ENCODE measurements around the gene PNPO.
"Not testable (repeated sequence)": the region's sequence is repeated elsewhere in the genome, so short reads cannot be mapped to it uniquely, and the experiment has no call there.

Gene PNPO

DNA sequence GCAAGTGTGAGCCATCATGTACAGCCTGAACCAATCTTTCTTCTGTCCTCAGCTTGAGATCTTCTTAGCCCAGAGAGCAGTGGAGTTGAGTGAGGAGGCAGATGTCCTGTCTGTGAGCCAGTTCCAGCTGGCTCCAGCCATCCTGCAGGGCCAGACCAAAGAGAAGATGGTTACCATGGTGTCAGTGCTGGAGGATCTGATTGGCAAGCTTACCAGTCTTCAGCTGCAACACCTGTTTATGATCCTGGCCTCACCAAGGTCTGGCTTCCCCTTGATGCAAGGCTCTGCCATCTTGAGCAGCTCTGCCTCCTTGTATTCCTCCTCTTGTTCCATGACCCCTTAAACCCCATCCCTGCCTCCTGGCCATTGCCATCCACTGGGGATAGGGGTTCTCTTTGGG is 39.2 kb downstream of the PNPO start:
- DNase-seq: no peak

DNA sequence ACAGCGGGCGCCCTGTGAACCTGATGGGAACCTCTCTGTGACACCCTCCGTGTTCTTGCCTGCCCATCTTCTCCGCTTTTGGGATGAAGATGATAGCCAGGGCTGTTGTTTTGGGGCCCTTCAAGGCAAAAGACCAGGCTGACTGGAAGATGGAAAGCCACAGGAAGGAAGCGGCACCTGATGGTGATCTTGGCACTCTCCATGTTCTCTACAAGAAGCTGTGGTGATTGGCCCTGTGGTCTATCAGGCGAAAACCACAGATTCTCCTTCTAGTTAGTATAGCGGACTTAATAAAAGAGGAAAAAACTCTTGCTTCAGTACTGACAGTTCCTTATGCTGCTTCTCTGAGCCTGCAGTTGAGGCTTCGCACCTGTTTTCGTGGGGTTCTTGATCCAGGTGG is 40.1 kb downstream of the PNPO start:
- DNase-seq: no peak

DNA sequence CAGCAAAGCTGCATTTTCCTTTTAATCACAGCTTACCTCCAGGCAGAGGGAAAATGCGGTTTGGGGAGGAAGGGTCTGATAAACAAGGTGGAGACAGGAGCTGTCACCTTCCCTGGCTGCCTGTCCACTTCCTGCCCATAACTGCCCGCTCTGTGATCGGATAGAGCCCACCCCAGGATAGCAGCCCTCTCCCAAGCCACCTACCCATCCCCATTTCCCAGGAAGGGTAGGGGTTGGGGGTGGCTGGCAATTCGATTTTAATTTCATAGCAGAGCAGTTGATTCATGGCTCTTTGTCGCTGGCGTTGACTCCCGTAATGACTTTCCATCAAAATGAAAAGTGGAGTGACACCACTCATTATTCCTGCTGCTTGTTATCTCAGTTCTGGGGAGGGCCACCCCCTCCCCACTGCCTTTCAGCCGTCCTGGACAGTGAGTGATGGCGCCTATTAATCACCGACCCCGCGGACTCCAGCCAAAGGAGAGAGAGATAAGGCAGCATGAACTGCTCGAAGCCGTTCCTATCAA is 40.8 kb downstream of the PNPO start:
- no peak for DNase-seq

DNA sequence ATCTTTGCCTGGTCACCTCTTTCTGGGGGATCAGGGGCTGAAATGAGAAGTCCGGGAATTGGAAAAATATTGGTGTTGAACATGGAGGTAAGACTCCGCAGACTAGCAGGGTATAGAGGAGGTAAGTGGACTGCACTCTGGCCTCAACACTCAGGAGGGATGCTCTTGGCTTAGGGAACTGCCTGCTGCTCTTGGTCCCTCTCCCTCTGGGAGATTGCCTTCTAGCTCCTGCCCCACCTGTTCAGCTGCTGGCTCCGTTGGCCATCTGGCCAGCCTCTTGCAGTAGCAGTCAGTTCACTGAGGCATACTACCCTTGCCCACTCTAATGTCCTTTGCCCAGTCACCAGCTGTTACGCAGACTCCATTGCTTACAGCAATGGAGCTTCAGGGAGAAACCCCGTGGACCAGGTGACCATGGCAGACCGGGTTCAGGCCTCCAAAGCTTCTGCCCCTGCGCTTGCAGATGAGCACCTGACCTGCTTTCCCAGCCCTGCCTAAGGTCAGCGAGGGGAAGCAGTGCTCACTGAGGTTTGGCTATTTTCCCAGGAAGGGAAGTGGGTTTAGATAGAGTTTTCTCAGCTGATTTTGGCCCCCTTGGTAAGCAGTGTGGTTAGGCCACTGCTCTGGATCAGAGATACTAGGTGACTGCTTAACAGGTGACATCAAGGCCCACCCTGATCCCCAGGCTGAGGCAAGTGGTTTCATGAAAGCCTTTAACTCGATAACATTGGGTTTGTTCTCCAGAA is 41.4 kb downstream of the PNPO start:
- DNase-seq: no peak

DNA sequence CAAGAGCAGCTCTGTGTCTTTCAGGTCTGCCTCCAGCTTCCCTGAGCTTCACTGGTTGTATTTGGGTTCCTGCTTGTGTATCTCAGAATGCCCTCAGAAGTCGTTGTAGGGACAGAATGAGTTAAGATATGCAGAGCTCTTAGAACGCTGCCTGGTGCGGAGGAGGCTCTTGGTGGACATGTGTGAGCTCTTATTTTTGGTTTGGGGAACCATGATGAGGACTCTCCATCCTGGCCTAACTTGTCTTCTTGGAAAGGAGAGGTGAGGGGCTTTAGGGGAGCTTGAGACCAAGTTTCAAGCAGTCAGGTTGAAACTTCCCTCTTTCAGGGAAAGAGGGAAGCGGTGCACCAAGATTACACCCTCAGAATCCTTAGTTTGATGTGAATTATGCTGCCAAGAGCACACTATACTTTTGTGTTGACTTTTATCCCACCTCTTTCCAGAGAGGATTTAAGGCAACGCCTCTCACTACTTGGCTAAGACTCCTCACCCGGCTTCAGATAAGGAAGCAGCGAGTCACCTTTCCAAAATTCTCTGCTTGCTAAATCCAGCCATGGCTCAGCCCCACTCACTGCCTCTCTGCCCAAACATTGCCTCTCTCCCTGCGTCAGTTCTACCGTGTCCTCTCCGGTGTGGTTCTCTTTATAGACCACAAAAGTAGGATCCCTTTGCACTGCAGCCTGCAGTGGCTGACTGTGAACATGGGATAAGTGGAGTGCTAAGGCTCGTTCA is 42.3 kb downstream of the PNPO start:
- DNase-seq: no peak

DNA sequence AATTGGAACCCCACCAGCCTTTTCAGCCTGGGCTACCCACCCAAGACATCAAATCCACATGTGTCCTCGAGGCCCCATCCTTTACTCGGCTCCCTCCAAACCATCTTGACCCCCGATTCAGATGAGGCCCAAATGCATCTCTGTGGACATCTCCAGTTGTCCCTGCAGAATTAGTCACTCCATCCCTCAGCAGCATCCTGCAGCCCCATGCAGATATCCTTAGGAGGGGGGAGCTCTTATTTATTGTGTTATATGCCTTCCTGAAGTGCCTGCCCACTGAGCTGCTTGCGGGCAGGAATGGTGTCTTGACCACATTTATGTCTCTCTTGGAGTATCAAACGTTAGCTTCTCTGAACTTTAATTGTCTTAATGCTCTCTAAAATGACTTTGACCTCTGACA is 45.1 kb downstream of the PNPO start:
- no peak for DNase-seq

DNA sequence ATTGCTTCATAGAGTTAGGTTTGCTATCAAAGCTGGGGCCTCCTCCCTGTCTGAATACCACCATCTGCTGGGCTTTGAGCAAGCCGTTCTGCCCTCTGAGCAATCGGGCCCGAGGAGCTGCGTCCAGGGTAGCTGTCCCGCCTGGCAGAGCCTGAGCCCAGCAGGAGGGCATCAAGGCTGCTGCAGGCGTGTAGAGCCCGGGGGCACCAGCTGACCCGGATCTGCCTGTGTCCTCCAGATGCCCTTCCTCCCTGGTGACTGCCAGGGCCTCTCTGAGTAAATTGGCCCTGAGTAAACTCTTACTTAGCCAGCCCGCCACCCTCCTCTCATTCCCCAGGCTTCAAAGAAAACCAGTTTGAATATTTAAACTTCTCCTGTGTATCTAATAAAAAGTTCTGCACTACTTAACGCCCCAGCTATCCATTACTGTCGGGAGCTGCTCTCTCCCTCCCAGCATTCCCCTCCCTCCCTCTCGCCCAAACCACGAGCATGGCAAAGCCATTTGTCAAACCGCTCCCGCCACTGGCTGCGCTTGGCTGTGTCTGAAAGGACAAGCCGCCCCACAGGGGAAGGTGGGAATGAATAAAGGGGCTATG is 46.0 kb downstream of the PNPO start:
- DNase-seq: no peak

DNA sequence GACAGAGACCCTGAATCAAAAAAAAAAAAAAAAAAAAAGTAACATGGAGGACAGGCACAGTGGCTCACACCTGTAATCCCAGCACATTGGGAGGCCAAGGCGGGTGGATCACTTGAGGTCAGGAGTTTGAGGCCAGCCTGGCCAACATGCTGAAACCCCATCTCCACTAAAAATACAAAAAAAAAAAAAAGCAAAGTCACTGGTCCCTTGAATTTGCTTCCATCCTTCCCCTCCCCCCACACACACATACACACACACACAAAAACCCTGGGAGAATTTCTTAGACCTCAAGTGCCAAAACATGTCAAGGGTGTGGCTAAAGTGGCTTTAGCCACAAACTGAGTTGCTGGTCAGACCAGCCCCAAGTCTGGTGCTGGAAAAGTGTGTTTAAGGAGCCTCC is 47.1 kb downstream of the PNPO start:
- DNase-seq: not testable (repeated sequence)

DNA sequence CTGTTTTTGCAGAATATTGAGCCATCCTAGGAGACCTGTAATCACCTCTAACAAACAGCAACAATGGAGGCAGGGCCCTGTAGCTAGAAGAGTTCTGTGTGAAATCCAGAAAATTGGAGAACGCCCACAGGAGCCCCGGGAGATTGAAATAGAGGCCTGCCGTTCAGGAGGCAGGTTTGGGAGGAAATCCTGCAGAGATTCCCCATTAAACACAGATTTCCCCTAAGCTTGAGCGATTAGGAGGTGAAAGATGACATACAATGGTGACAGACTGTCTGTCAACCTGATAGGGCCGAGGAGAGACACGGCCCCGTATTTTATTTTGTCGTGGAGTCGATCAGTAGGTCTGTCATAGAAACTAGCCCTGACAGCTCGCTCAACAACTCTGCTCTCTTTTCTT is 47.8 kb downstream of the PNPO start:
- DNase-seq: no peak

DNA sequence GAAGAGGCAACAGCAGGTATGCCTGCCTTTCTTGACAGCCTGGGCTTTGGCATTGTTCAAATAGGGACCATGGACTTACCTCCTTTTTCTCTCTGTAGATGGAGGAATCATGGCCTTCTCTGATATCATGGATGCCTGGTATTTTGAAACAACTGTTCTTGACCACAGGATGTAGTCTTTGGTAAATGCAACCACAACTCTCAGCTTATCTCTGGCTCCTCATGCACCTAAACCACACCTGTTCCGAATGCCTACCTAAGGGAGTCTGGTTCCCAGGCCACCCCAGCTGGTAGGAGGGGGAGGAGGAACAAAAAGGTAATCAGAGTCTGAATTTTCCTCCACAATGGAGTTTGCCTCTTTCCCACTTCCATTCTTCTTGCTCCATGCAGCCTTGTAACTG is 48.3 kb downstream of the PNPO start:
- no peak for DNase-seq

DNA sequence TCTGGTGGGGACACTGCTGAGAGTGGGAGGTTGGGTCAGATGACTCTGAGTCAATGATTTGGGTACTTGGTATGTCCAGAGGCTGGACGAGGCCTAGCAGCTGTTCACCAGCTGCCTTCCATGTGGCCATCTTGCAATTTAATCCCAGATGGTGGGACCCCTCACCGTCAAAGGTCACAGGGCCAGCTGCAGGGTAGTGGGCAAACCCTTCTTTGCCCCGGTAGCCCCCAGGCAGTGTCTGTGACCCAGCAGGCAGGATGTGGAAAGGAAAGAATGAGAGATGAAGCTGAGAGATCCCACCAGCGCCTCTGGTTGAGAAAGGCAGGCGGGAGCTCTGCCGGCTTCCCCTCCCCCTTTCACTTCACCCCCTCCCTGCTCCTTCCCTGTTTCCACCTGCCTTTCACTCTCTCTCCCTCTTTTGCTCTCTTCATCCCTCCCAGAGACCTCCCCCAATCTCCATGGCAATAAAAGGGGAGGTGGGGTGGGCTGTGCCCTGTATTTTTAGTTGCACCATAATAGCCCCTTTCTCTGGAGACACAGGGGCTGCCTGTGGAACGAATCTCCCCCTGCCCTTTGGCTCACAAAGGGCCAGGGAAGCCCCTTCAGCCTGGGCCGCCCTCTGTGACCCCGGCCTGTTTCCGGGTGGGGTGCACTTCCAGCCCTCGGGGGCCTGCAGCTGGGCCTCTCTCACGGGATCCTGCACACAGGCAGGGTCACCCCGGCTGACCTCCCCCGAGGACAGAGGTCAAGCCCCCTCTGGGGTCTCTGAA is 49.8 kb downstream of the PNPO start:
- DNase-seq: no peak

DNA sequence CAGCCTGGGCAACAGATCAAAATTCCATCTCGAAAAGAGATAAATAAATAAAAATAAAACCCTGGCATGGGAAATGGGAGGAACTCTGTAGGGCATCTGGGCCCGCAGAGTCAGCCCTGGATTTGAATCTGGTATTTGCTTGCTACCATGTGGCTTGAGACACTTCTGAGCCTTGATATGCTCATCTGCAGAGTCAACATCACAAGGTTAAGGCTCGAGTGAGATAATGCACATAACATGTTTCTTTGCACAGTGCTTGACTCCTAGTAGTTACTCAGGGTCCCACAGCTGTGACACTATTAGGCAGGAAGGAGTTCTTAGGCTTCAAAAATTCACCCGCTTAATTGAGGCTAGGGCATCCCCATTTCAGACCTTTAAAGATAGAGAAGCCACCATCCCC is 50.8 kb downstream of the PNPO start:
- no peak for DNase-seq

DNA sequence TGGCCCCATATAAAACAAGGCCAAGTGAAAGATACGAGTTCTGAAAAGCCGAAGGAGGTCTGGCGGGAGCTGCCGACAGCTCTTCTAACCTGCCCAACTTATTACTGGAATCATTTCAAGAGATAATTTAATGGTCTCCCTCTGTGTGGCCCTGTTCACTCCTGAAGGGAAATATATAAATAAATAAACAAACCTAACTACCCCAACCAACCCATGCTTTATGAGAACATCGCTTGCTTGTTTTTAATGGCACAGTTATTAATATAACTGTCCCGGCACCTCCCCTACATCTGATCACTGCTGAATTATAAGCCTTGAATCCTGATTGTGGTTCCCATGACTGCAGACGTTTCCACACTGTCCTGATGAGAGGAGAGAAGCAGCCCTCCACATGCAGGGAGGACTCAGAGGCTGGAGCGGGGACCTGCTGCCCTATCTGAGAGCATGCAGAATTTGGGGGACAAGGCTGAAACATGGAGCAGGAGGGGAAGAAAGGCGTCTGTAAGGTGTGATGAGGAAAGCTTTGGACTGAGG is 51.7 kb downstream of the PNPO start:
- no peak for DNase-seq

DNA sequence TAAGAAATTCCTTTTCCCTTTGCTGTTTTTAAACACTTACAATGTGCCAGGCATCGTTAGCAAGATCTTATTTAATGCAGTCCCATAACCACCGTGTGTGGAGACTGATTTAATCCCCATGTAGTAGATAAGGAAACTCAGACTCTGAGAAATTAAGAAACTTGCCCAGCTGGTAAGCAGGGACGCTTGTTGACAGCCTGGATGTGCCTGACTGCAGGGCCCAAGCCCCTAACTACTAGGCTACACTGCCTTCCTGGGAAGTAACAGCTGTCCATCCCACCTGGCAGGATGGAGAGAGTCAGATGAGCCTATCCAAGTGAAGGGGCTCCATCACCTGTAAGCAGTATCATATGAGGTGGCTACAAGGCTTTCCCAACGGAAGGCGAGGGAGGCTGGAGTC is 52.6 kb downstream of the PNPO start:
- no peak for DNase-seq

DNA sequence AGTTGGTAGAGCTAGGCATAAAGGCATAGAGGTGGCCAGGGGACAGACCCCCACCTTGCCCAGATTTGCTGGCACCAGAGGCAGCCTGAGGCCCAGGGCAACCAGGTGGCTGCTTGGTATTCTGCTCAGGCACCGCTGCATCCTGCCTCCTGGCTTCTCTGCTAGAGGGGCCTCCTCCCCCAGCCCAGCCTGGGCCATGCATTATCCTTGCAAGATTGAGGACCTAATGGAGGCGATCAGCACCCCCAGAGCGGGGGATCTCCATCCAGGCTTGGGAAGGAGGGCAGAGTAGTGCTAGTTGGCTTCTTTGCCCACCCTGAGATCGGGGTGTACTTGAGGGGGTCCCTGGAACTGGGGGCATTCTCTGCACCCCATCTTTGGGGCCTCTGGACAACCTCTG is 53.4 kb downstream of the PNPO start:
- no peak for DNase-seq

DNA sequence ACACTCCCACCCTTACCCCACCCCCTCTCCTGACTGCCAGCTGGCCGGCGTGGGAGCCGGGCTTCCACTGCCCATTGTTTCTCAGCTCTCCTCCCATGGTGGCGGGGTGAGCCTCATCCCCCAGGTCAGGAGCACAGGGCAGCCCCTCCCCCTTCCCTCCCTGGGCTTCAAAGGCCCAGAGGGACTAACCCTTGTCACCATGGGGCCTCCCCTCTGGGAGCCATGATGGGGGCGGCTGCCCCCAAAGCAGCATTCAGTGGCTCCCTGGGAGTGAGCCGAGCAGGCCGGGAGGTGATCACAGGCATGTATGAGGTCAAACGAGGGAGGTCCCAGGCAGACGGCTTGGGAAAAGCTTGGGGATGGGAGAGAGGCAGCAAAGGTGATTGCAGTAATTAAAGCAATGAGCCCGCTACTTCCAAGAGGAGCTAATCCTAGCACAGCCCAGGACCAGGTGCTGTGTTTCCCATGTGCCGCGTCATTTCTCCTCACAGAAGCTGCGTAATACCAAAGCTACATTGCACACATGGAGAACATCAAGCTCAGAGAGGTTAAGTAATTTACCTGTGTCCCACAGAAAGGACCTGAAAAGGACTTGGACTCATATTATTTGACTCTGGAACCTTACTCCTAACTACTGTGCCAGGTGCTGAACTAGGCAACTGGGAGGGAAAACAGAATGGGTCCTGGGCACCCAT is 54.0 kb downstream of the PNPO start:
- DNase-seq: no peak

DNA sequence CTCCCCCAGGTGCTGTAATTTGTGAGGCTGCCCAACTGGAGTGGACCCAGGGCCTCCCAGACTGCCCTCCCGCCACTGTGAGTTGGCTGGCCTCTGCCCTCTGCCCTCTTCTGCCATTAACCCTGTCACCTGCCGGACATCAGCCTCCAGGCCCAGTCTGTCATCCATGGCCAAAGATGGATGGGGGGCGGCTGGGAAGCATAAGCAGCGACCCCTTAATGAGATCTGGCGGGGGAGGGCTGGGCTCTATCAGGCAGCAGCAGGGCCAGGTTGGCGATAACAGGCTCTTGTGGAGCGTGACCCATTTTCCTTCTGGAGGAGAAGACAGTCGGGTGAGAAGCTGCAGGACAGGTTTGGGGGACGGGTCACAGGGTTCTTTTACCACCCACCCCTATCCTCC is 54.8 kb downstream of the PNPO start:
- no peak for DNase-seq

DNA sequence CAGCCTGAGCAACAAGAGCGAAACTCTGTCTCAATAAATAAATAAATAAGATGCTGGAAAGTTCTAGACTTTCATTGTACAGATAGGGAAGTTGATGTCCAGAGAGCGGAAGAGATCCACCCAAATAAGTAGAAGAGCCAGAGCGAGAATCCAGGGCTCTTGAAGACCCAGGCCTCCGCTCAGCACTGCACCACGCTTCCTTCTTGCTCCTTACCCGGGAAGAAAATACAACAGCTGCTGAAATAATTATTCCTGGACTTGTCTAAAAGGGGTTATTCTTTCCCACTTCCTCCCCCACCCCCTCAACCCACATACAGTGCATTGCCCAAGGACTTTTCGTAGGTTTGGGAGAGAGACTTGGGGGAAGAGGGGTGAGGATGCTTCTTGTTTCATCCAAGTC is 56.2 kb downstream of the PNPO start:
- no peak for DNase-seq

DNA sequence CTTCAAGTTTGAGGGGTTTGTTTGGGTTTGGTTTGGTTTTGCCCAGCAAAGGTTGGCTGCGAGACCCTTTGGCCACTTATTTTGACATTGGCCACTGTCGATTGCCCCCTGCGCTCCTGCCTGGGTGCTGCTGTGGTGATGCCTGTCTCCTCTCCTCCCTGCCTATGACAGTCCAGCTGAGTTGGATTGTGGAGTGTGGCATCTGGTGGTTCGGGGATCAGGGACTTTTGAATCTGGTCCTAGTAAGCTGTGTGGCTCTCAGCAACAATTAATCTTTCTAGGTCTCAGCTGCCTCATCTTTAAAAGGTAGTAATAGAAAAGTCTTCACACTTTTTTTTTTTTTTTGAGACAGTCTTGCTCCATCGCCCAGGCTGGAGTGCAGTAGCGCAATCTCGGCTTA is 56.7 kb downstream of the PNPO start:
- no peak for DNase-seq
